Omental fat pad (tissue), 4 donors: Measurements from ENCODE around the gene LAPTM4A. TPM values are rescaled to one million over a fixed set of nuclear protein-coding genes. Genes with fewer than 3 reads are reported as not detected.

Source experiments
- ATAC-seq: fragments of 150-250 bp; one replicate; pipeline ENCODE4 v1.9.1; 2016; ENCODE audit warnings: mild to moderate bottlenecking, moderate library complexity; ENCODE audit not compliant: low FRiP score
- DNase-seq: peaks from one replicate; pipeline ENCODE4 v3.0.0-alpha.2; 2019; ENCODE audit warnings: low spot score
- total RNA-seq, 4 donors: library from RNA; depleted of rRNA; stranded (reverse); fragments of >200 nt; gene quantifications; one replicate each; pipeline ENCODE4 v1.1.0, GENCODE V29; 2016
- TF ChIP-seq, protein P1 (sequence below), 3 donors: fragments of 450-650 bp; IDR thresholded peaks; one replicate each; pipeline ENCODE4 v1.5.1; 2016 to 2017; ENCODE audit warnings: antibody characterized with exemption in 3 of 3, mild to moderate bottlenecking in 3 of 3, moderate library complexity in 2 of 3

LAPTM4A gene
- 100 to 1,000 TPM; 174 to 306 (median 225) TPM for total RNA-seq

DNA sequence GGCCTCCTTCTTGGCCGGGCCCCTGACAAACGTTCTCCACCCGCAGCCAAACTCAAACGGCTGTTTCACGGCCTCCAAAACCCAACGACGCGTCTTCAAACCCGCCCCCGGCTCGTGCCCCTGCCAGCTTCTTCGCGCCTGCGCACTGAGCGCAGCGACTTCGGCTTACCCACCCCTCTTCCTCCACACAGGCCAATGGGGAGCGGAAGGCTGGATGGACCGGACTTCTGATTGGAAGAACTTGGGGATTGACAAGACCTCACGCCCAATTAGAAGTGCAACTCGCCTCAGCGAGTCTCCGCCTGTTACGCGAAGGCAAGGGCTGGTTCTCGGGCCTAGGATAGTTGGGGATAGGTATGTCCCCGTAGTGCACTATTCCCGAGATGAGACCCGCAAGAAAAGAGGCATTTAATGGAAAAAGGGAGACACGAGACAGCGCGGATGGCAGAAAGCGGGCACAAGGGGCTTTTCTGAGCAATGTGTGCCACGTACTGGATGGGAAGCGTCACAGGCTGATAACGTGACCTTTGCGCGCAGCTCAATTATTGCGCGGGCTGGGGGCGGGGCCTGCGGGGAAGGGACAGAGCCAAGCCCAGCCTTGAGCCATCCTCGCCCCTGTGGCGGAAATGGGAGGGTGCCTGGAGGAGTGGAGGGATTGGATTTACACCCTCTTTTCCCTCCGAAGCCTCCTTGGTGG lies at the start of gene LAPTM4A:
Gene LAPTM4A (minus strand): TSS at position 97 of the 697 bp plus-strand sequence. CDS start 108 bp downstream, outside the sequence.
- DNase-seq = peak; percentile 94
- TF ChIP-seq, protein P1, sequence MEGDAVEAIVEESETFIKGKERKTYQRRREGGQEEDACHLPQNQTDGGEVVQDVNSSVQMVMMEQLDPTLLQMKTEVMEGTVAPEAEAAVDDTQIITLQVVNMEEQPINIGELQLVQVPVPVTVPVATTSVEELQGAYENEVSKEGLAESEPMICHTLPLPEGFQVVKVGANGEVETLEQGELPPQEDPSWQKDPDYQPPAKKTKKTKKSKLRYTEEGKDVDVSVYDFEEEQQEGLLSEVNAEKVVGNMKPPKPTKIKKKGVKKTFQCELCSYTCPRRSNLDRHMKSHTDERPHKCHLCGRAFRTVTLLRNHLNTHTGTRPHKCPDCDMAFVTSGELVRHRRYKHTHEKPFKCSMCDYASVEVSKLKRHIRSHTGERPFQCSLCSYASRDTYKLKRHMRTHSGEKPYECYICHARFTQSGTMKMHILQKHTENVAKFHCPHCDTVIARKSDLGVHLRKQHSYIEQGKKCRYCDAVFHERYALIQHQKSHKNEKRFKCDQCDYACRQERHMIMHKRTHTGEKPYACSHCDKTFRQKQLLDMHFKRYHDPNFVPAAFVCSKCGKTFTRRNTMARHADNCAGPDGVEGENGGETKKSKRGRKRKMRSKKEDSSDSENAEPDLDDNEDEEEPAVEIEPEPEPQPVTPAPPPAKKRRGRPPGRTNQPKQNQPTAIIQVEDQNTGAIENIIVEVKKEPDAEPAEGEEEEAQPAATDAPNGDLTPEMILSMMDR (IDR thresholded peaks at IDR 0.05) = no peak
- ATAC-seq = peak; percentile 96

GRCh38 chr2:20100711-20101110 lies 49.3 kb upstream of the LAPTM4A start:
- TF ChIP-seq, protein P1 (IDR thresholded peaks at IDR 0.05) = no peak
- ATAC-seq = no peak
- DNase-seq = no peak

- TF ChIP-seq, protein P1 (IDR thresholded peaks at IDR 0.05) = no peak
- DNase-seq = no peak
- ATAC-seq = no peak
Measured at GRCh38 chr2:20099780-20100179, 48.4 kb upstream of the LAPTM4A start.

GRCh38 chr2:20097889-20098714 lies 46.7 kb upstream of the LAPTM4A start:
- ATAC-seq (peak; percentile 78), DNase-seq (peak; percentile 73)

DNA sequence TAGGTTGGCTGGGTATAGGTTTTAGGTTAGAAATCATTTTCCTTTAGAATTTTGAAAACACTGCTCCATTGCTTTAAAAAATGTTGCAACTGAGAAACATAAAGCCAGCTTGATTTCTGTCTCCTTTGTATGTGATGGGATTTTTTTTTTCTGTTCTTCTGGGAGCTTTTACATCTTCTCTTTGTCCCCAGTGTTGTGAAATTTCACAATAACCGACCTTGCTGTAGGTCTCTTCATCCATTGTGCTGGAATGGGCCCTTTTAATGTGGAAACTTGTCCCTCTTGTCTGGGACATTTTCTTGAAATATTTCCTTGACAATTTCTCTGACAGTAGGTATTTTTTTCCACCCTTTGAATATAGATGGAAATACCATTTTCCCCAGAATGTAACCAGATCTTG lies 44.0 kb upstream of the LAPTM4A start:
- ATAC-seq (no peak), DNase-seq (no peak)
- TF ChIP-seq, protein P1 (IDR thresholded peaks at IDR 0.05) = no peak

More at GRCh38 chr2:20097889-20098714, 46.7 kb upstream of the LAPTM4A start:
- TF ChIP-seq, protein P1 (IDR thresholded peaks at IDR 0.05) = peak in 1 of 3 donors; percentile 72

DNA sequence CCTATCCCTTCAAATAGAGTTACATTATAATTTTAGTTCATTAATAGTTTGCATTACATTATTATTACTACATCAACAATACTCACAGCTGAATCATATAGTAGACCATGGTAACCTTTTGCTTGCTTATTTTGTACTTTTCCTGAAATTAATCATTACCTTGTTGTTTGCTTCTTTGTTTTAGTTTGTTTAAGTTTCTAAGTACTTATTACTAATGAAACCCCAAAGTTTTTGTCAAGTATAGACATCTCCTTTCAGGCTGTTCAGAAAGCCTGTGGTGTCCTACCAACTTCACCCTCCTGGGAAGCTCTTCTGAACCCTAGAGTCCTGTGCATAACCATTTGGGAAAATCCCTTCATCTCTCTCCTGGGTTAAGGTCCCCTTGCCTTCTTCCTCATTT lies 43.5 kb upstream of the LAPTM4A start:
- ATAC-seq = no peak
- DNase-seq = no peak
- TF ChIP-seq, protein P1 (IDR thresholded peaks at IDR 0.05) = no peak
